ENCODE results near the gene TRIM16. TPM values are rescaled to one million over a fixed set of nuclear protein-coding genes. Genes with fewer than 3 reads are reported as not detected.

The TRIM16 gene
- polyA plus RNA-seq, 2 of the 4 experiments (the other 2 are of a cell fraction): 275 to 297 TPM

DNA sequence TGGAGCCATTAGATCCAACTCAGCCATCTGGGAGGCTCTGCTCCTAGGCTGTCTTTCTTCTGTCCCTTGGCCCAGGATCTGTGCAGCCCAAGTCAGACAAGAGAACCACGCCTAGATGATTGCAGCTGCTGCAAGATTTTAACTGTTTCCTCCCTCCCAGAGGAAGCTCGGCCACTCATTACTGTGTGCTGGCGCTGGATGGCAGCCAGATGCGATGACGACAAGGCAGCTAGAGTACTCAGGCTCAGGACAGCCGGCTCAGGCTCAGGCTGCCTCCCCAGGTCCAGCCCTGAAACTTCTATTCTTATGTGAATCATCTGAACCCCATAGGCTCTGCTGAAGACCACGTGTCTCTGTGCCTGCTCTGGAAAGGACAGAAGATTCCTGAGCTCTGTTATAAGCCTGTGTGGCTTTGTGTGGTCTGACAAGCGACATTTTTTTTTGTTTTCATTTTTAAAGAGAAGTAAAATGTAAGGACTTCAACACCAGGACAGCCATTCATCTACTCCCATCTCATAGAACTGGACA lies 32.5 kb downstream of the TRIM16 start (continued):
- TF ChIP-seq POLR2A (IDR thresholded peaks at IDR 0.05; ENCODE audit: low read length) (peak; percentile 70), EP300 (IDR thresholded peaks at IDR 0.05) (no peak), PHF8 (IDR thresholded peaks at IDR 0.05; ENCODE audit: borderline replicate concordance, low read depth) (no peak), HES2 (IDR thresholded peaks at IDR 0.05) (no peak), SMC3 (IDR thresholded peaks at IDR 0.05) (peak; percentile 18; the same call in 1 of the 3 replicates), HDAC2 (IDR thresholded peaks at IDR 0.05) (no peak), HMGXB4 (CRISPR knock-in tag; IDR thresholded peaks at IDR 0.05; ENCODE audit: borderline replicate concordance) (no peak), HEYL (CRISPR knock-in tag; IDR thresholded peaks at IDR 0.05) (no peak), HOXA7 (CRISPR knock-in tag; IDR thresholded peaks at IDR 0.05) (no peak), MAZ (IDR thresholded peaks at IDR 0.05; ENCODE audit: borderline replicate concordance, low read depth, low read length) (no peak), E2F6 (IDR thresholded peaks at IDR 0.05; ENCODE audit: borderline replicate concordance, low read depth) (peak; percentile 24; the same call in 1 of the 2 replicates), KDM5A (IDR thresholded peaks at IDR 0.05) (no peak), BHLHE40 (IDR thresholded peaks at IDR 0.05; ENCODE audit: low read depth, low read length) (no peak), CEBPB (IDR thresholded peaks at IDR 0.05) (peak; percentile 26 to 79; a peak in 2 of 4 replicates), JUNB (IDR thresholded peaks at IDR 0.05) (no peak), NR3C1 (IDR thresholded peaks at IDR 0.05) (no peak), ZC3H11A (IDR thresholded peaks at IDR 0.05) (no peak), GATA3 (IDR thresholded peaks at IDR 0.05; ENCODE audit: borderline replicate concordance) (peak; percentile 52), TFCP2L1 (CRISPR knock-in tag; IDR thresholded peaks at IDR 0.05) (no peak), RFX5 (IDR thresholded peaks at IDR 0.05) (no peak), RAD21 (conservative IDR thresholded peaks at IDR 0.05 in 1 of 2, IDR thresholded peaks at IDR 0.05 in 1 of 2) (peak; percentile 2 to 25; a peak in 1 of 5 replicates), HOXB5 (CRISPR knock-in tag; IDR thresholded peaks at IDR 0.05) (no peak), MAFK (IDR thresholded peaks at IDR 0.05; ENCODE audit: partially characterized antibody) (peak; percentile 48), FOSL2 (IDR thresholded peaks at IDR 0.05) (no peak), FOSL2 (CRISPR knock-in tag; IDR thresholded peaks at IDR 0.05) (peak; percentile 74), FOSB (CRISPR knock-in tag; IDR thresholded peaks at IDR 0.05) (no peak), ELK1 (IDR thresholded peaks at IDR 0.05; ENCODE audit: low read depth, low read length) (no peak), SREBF2 (IDR thresholded peaks at IDR 0.05) (no peak), KDM1A (IDR thresholded peaks at IDR 0.05; ENCODE audit: low read depth) (no peak), RCOR1 (IDR thresholded peaks at IDR 0.05; ENCODE audit: low read depth, low read length) (no peak), CHD2 (IDR thresholded peaks at IDR 0.05; ENCODE audit: low read length, partially characterized antibody) (no peak)
- TF ChIP-seq, protein P1, sequence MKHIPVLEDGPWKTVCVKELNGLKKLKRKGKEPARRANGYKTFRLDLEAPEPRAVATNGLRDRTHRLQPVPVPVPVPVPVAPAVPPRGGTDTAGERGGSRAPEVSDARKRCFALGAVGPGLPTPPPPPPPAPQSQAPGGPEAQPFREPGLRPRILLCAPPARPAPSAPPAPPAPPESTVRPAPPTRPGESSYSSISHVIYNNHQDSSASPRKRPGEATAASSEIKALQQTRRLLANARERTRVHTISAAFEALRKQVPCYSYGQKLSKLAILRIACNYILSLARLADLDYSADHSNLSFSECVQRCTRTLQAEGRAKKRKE (CRISPR knock-in tag; IDR thresholded peaks at IDR 0.05; ENCODE audit: low read depth): no peak
- TF ChIP-seq, protein P2, sequence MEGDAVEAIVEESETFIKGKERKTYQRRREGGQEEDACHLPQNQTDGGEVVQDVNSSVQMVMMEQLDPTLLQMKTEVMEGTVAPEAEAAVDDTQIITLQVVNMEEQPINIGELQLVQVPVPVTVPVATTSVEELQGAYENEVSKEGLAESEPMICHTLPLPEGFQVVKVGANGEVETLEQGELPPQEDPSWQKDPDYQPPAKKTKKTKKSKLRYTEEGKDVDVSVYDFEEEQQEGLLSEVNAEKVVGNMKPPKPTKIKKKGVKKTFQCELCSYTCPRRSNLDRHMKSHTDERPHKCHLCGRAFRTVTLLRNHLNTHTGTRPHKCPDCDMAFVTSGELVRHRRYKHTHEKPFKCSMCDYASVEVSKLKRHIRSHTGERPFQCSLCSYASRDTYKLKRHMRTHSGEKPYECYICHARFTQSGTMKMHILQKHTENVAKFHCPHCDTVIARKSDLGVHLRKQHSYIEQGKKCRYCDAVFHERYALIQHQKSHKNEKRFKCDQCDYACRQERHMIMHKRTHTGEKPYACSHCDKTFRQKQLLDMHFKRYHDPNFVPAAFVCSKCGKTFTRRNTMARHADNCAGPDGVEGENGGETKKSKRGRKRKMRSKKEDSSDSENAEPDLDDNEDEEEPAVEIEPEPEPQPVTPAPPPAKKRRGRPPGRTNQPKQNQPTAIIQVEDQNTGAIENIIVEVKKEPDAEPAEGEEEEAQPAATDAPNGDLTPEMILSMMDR (IDR thresholded peaks at IDR 0.05): no peak

Data from A549 (cell line).